ENCODE data around the gene CPN1. TPM values are rescaled to one million over a fixed set of nuclear protein-coding genes. Genes with fewer than 3 reads are reported as not detected.

Gene CPN1
- total and polyA plus RNA-seq, 9 of the 15 experiments (the other 6 are each of a cell fraction or from before 2014, with no cell fraction given), result 0.15 to 0.17 TPM; not detected in 7

DNA sequence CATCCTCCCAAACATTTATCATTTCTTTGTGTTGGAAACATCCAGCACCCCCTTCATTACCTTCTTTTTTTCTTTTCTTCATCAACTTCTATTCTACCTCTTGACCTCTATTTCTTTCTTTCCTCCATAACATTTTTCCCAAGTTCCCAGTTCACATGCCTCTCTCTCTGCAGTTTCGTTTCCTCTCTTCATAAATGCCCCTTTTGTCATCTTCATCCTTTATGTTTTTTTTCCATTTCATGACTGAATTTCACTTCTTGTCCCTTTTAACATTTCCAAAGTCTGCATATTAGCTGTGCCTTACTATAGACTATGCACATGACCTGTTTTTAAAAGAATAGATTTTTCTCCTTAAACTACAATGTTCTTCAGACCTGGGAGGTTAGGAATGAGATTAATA, 23.7 kb downstream of the CPN1 start (continued):
- no peak for TF ChIP-seq RBM14 (IDR thresholded peaks at IDR 0.05; ENCODE audit: borderline replicate concordance, insufficient read depth, low read depth, low read length)
- TF ChIP-seq MYNN (IDR thresholded peaks at IDR 0.05), result no peak
- no peak for TF ChIP-seq MYNN (CRISPR knock-in tag; IDR thresholded peaks at IDR 0.05)
- no peak for TF ChIP-seq MBD2 (IDR thresholded peaks at IDR 0.05; ENCODE audit: borderline replicate concordance, low read depth)
- TF ChIP-seq ELF2 (CRISPR knock-in tag; IDR thresholded peaks at IDR 0.05), result no peak
- TF ChIP-seq SNRNP70 (optimal IDR thresholded peaks at IDR 0.05; ENCODE audit: low read depth, low read length), result no peak

DNA sequence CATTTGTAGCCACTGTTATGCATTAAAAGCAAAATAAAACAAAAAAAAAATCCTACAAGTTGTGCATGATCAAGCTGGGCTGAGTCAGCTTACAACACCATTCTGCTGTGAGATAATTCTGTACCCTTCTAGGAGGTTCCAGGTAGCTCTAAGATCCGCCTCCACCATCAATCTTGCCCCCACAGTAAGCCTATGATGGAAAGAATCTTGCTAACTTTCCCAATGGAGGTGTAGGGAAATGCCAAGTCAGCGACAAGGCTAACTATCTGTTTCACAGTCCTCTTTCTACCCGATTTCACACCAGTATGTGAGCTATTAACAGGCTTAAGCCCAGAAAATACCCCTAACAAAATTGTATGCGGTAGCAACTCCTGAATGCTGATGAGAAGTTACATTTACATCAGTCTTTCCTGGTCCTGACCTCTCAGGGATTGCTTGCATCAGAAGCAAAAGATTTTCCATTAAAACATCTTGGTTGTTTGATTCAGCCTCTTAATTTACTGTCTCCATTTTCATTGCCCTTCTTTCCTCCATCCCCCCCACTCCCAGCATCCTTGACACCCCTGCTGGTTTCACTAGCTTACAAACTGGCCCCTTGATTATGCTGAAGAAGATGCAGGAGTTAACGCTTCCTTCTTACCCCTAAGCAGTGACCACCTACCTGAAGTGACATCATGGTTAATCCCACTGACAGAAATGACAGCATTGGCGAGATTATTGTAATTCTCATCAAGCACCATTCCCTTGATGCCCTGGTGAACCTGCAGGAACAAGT, 27.8 kb downstream of the CPN1 start:
- in situ Hi-C loops (cut with MboI), result no loop called here
- POLR2A ChIA-PET, result interaction anchor here (0.8 to 1.4 kb wide), 3 partner anchors 16 to 208 kb away, joined by 3 read pairs; no protein-coding TSS in a partner anchor
- BruUV-seq (replicated peaks), result no TSS peak

More for the DNA sequence above, 27.8 kb downstream of the CPN1 start:
- Histone ChIP-seq H3K4me2 (ENCODE audit: insufficient read depth, low read length) (no peak overlapping the region), H3K4me1 (replicated peaks in 1 of 2; ENCODE audit: control insufficient read depth in 2 of 2, insufficient read depth in 2 of 2, low read length in 2 of 2) (no peaks in the 10 kb centered on the region), H4K20me1 (replicated peaks; ENCODE audit: control insufficient read depth, insufficient read depth, low read length) (no peaks in the 10 kb centered on the region), H3K9ac (ENCODE audit: insufficient read depth in 1 of 2, low read depth in 2 of 2, low read length in 2 of 2) (no peak overlapping the region), H3K4me3 (no peak overlapping the region), H3K36me3 (ENCODE audit: control insufficient read depth, insufficient read depth, low read length) (no peaks in the 10 kb centered on the region), H3K9me3 (replicated peaks; ENCODE audit: control insufficient read depth, insufficient read depth, low read depth, low read length) (0 out of 2 replicates have a peak, but pooled peaks cover 3% of the 10 kb centered on the region), H2AFZ (ENCODE audit: low read depth, low read length) (no peak overlapping the region), H3K79me2 (ENCODE audit: control insufficient read depth, insufficient read depth, low read length) (no peaks in the 10 kb centered on the region), H3K27ac (ENCODE audit: extremely low read depth, low read depth, low read length) (no peak overlapping the region), H3K27me3 (ENCODE audit: control insufficient read depth in 2 of 2, insufficient read depth in 2 of 2, low read length in 2 of 2) (no peaks in the 10 kb centered on the region; a peak in 2 of 5 replicates), H3K9me1 (ENCODE audit: control insufficient read depth, insufficient read depth, low read length) (no peaks in the 10 kb centered on the region)
- DNase-seq (ENCODE audit: extremely low read depth in 1 of 4, low spot score in 3 of 4), result no peak
- WGBS (ENCODE audit: insufficient coverage, low coverage, missing lambda C conversion rate), result 0% methylated on average over 6 of the region's 6 CpGs
- CTCF ChIA-PET (ENCODE audit: low intra/inter-chr PET ratio), result no interaction called here
- intact Hi-C loops (cut with micrococcal nuclease), result no loop called here
- ATAC-seq, result no peak
- TF ChIP-seq TSC22D4 (tag; IDR thresholded peaks at IDR 0.05), result no peak
- TF ChIP-seq RBM22 (IDR thresholded peaks at IDR 0.05; ENCODE audit: low read depth, low read length, poor library complexity, severe bottlenecking), result no peak
- no peak for TF ChIP-seq NCOA1 (IDR thresholded peaks at IDR 0.05; ENCODE audit: low read depth)
- no peak for TF ChIP-seq NFXL1 (CRISPR knock-in tag; IDR thresholded peaks at IDR 0.05)
- TF ChIP-seq SREBF1 (IDR thresholded peaks at IDR 0.05; ENCODE audit: borderline replicate concordance, low read depth, low read length), result no peak
- TF ChIP-seq BRF2 (IDR thresholded peaks at IDR 0.05; ENCODE audit: borderline replicate concordance, insufficient read depth, insufficient read length), result no peak
- no peak for TF ChIP-seq KHSRP (IDR thresholded peaks at IDR 0.05)
- no peak for TF ChIP-seq FOXA3 (CRISPR knock-in tag; conservative IDR thresholded peaks at IDR 0.05 in 1 of 2, IDR thresholded peaks at IDR 0.05 in 1 of 2)
- no peak for FAIRE-seq

Measured in K562 (cell line).